ENCODE data around the gene STAG1. TPM values are rescaled to one million over a fixed set of nuclear protein-coding genes. Genes with fewer than 3 reads are reported as not detected.
A peak's percentile ranks its signal among the peaks of the same experiment; 100 is the strongest.
"Not testable (repeated sequence)": the region's sequence is repeated elsewhere in the genome, so short reads cannot be mapped to it uniquely, and the experiment has no call there.

STAG1 gene
- total RNA-seq, 1 donor: 58.6 TPM

DNA sequence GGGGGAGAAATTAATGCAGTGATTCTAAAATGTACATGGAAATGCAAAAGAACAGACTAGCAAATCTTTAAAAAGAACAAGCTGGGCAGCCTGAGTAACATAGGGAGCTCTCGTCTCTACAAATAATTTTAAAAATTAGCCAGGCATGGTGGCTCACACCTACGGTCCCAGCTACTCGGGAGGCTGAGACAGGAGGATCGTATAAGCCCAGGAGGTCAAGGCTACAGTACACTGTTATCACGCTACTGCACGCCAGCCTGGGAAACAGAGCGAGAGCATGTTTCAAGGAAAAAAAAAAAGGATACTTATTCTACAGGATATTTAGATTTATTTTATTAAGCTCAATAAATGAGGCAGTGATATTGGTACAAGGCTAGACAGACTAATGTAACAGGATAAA is 40.9 kb downstream of the STAG1 start:
- peak; percentile 25 for DNase-seq (ENCODE audit: insufficient read length, low spot score, missing footprints)
- Histone ChIP-seq H3K9me3 (ENCODE audit: low read depth, low read length) (no peaks in the 10 kb centered on the region), H2AFZ (ENCODE audit: low read length) (no peak overlapping the region), H3K4me2 (ENCODE audit: insufficient read depth, low read length) (no peak overlapping the region), H3K4me3 (ENCODE audit: insufficient read depth, low read length) (no peak overlapping the region), H3K4me1 (ENCODE audit: insufficient read depth, low read length) (no peaks in the 10 kb centered on the region), H3K79me2 (ENCODE audit: insufficient read depth, low read length) (peaks cover 88% of the 10 kb centered on the region), H3K36me3 (ENCODE audit: insufficient read depth, low read length) (no peaks in the 10 kb centered on the region), H3K27me3 (ENCODE audit: insufficient read depth, low read length) (no peaks in the 10 kb centered on the region), H3K27ac (ENCODE audit: low read depth, low read length) (no peak overlapping the region), H4K20me1 (ENCODE audit: insufficient read depth, low read length) (peaks cover 7% of the 10 kb centered on the region)
- TF ChIP-seq, protein P1, sequence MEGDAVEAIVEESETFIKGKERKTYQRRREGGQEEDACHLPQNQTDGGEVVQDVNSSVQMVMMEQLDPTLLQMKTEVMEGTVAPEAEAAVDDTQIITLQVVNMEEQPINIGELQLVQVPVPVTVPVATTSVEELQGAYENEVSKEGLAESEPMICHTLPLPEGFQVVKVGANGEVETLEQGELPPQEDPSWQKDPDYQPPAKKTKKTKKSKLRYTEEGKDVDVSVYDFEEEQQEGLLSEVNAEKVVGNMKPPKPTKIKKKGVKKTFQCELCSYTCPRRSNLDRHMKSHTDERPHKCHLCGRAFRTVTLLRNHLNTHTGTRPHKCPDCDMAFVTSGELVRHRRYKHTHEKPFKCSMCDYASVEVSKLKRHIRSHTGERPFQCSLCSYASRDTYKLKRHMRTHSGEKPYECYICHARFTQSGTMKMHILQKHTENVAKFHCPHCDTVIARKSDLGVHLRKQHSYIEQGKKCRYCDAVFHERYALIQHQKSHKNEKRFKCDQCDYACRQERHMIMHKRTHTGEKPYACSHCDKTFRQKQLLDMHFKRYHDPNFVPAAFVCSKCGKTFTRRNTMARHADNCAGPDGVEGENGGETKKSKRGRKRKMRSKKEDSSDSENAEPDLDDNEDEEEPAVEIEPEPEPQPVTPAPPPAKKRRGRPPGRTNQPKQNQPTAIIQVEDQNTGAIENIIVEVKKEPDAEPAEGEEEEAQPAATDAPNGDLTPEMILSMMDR (IDR thresholded peaks at IDR 0.05; ENCODE audit: extremely low read depth, low read depth, low read length): no peak

DNA sequence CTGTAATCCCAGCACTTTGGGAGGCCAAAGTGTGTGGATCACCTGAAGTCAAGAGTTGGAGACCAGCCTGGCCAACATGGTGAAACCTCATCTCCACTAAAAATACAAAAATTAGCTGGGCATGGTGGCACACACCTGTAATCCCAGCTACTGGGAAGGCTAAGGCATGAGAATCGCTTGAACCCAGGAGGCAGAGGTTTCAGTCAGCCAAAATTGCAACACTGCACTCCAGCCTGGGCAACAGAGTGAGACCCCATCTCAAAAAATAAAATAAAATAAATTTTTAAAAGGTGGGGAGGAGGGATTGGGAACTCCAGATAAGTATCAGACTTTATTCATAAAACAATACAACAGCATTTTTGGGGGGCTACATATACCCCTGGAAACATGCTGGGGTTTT is 42.4 kb downstream of the STAG1 start:
- H3K4me3 ChIP-seq (ENCODE audit: insufficient read depth, low read length); DNase-seq (ENCODE audit: insufficient read length, low spot score, missing footprints); H3K27me3 ChIP-seq (ENCODE audit: insufficient read depth, low read length); H3K9me3 ChIP-seq (ENCODE audit: low read depth, low read length); H3K36me3 ChIP-seq (ENCODE audit: insufficient read depth, low read length); H3K27ac ChIP-seq (ENCODE audit: low read depth, low read length); H2AFZ ChIP-seq (ENCODE audit: low read length); H3K4me1 ChIP-seq (ENCODE audit: insufficient read depth, low read length); H4K20me1 ChIP-seq (ENCODE audit: insufficient read depth, low read length); H3K4me2 ChIP-seq (ENCODE audit: insufficient read depth, low read length): not testable (repeated sequence)
- H3K79me2 ChIP-seq (ENCODE audit: insufficient read depth, low read length): peaks cover 90% of the 10 kb centered on the region

DNA sequence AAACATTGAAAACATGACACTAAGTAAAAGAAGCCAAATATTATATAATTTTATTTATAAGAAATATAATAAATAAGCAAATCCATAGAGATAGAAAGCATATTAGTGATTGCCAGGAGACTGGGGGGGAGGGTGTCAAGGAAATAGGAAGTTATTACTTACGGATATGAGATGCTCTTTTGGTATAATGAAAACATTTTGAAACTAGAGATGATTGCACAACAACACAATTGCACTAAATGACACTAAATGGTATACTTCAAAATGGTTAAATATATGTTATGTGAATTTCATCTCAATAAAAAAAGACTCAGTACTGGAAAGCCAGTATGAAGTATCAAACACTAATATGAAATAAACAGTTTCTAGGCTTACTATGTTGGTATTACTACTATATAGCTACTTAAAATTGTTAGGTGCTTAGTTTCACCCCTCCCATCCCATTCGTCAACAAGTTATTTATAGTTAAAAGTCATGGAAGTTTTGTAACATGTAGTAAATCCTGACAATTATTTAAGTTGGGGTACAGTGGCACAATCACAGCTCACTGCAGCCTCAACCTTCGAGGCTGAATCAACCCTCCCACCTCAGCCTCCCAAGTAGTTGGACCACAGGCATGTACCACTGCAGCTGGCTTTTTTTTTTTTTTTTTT is 43.7 kb downstream of the STAG1 start:
- H2AFZ ChIP-seq (ENCODE audit: low read length): no peak overlapping the region
- DNase-seq (ENCODE audit: insufficient read length, low spot score, missing footprints): no peak
- peaks cover 92% of the 10 kb centered on the region for H3K79me2 ChIP-seq (ENCODE audit: insufficient read depth, low read length)
- no peak overlapping the region for H3K27ac ChIP-seq (ENCODE audit: low read depth, low read length)
- H3K36me3 ChIP-seq (ENCODE audit: insufficient read depth, low read length): no peaks in the 10 kb centered on the region
- no peaks in the 10 kb centered on the region for H3K9me3 ChIP-seq (ENCODE audit: low read depth, low read length)
- H3K27me3 ChIP-seq (ENCODE audit: insufficient read depth, low read length): no peaks in the 10 kb centered on the region
- no peak overlapping the region for H3K4me2 ChIP-seq (ENCODE audit: insufficient read depth, low read length)
- no peak overlapping the region for H3K4me3 ChIP-seq (ENCODE audit: insufficient read depth, low read length)
- peaks cover 7% of the 10 kb centered on the region for H4K20me1 ChIP-seq (ENCODE audit: insufficient read depth, low read length)
- TF ChIP-seq, protein P1 (IDR thresholded peaks at IDR 0.05; ENCODE audit: extremely low read depth, low read depth, low read length): no peak
- H3K4me1 ChIP-seq (ENCODE audit: insufficient read depth, low read length): no peaks in the 10 kb centered on the region

- no peaks in the 10 kb centered on the region for H3K4me1 ChIP-seq (ENCODE audit: insufficient read depth, low read length)
- no peak overlapping the region for H3K27ac ChIP-seq (ENCODE audit: low read depth, low read length)
- no peak overlapping the region for H2AFZ ChIP-seq (ENCODE audit: low read length)
- peaks cover 90% of the 10 kb centered on the region for H3K79me2 ChIP-seq (ENCODE audit: insufficient read depth, low read length)
- no peaks in the 10 kb centered on the region for H3K36me3 ChIP-seq (ENCODE audit: insufficient read depth, low read length)
- H4K20me1 ChIP-seq (ENCODE audit: insufficient read depth, low read length): peaks cover 5% of the 10 kb centered on the region
- H3K27me3 ChIP-seq (ENCODE audit: insufficient read depth, low read length): no peaks in the 10 kb centered on the region
- TF ChIP-seq, protein P1 (IDR thresholded peaks at IDR 0.05; ENCODE audit: extremely low read depth, low read depth, low read length): no peak
- no peak overlapping the region for H3K4me2 ChIP-seq (ENCODE audit: insufficient read depth, low read length)
- no peaks in the 10 kb centered on the region for H3K9me3 ChIP-seq (ENCODE audit: low read depth, low read length)
- DNase-seq (ENCODE audit: insufficient read length, low spot score, missing footprints): no peak
- no peak overlapping the region for H3K4me3 ChIP-seq (ENCODE audit: insufficient read depth, low read length)
Observed at GRCh38 chr3:136703429-136703828, 48.7 kb downstream of the STAG1 start.
